Smooth muscle cell of bladder (primary cell): ENCODE results near the gene SLC5A5. TPM values are rescaled to one million over a fixed set of nuclear protein-coding genes. Genes with fewer than 3 reads are reported as not detected.

ENCODE experiments used
- total RNA-seq: library from RNA; depleted of rRNA; stranded (reverse); fragments of >200 nt; gene quantifications from 2 replicates; pipeline ENCODE4 v1.2.3, GENCODE V29; 2014

SLC5A5 gene
- not detected in 2 replicates for total RNA-seq

GRCh38 chr19:17871878-17872250 lies at the start of gene SLC5A5:
Gene SLC5A5 (plus strand): TSS chr19:17871945. CDS start chr19:17872320, 375 bp downstream.

GRCh38 chr19:17847538-17848366 lies 24.0 kb upstream of the SLC5A5 start, which contains the start of gene JAK3:
Gene JAK3 (minus strand): TSS chr19:17847982. CDS start chr19:17844417, 3,565 bp downstream.

GRCh38 chr19:17859533-17860330 lies 12.0 kb upstream of the SLC5A5 start, which contains the start of gene RPL18A:
Gene RPL18A (plus strand): TSS chr19:17859910. CDS start chr19:17859957, 47 bp downstream.

GRCh38 chr19:17932485-17933338 lies 61.0 kb downstream of the SLC5A5 start, which contains the start of gene CCDC124:
Gene CCDC124 (plus strand): TSS chr19:17933015. CDS start chr19:17936421, 3,406 bp downstream.

Other genes with a start within 250 kb of the SLC5A5 start
- gene UNC13A, start 183.6 kb upstream of the SLC5A5 start, total RNA-seq: 0.28 TPM in 2 replicates
- gene MAP1S, start 152.5 kb upstream of the SLC5A5 start, total RNA-seq: 9.2 and 11.2 TPM in 2 replicates
- 0.09 and 0.14 TPM in 2 replicates for gene FCHO1, start 120.5 kb upstream of the SLC5A5 start, total RNA-seq
- not detected in 2 replicates for gene B3GNT3, start 76.8 kb upstream of the SLC5A5 start, total RNA-seq
- gene INSL3, start 50.4 kb upstream of the SLC5A5 start, total RNA-seq: not detected in 2 replicates
- gene JAK3, start 24.0 kb upstream of the SLC5A5 start, total RNA-seq: 1.00 and 2.3 TPM in 2 replicates
- gene RPL18A, start 12.0 kb upstream of the SLC5A5 start, total RNA-seq: 1,775 and 1,825 TPM in 2 replicates
- gene CCDC124, start 61.1 kb downstream of the SLC5A5 start, total RNA-seq: 28.0 and 34.3 TPM in 2 replicates
- gene KCNN1, start 95.2 kb downstream of the SLC5A5 start, total RNA-seq: 0.09 TPM in 1 of 2 replicates, not detected in the other
- 4.0 and 4.4 TPM in 2 replicates for gene ARRDC2, start 136.2 kb downstream of the SLC5A5 start, total RNA-seq
- 0.14 and 0.18 TPM in 2 replicates for gene IL12RB1, start 215.0 kb downstream of the SLC5A5 start, total RNA-seq
- 1.8 and 2.5 TPM in 2 replicates for gene MAST3, start 225.8 kb downstream of the SLC5A5 start, total RNA-seq